AG10803 (cell line): ENCODE measurements around the gene ARHGEF6.

Experiments
- DNase-seq: peaks from one replicate; pipeline ENCODE4 v3.0.0; 2010; ENCODE audit warnings: low read depth
- H3K4me3 ChIP-seq: 2 replicates; pipeline ENCODE4 v1.5.1; 2011; ENCODE audit warnings: mild to moderate bottlenecking, low read length, control low read depth
- CTCF ChIP-seq: conservative IDR thresholded peaks from 2 replicates; pipeline ENCODE4 v1.5.1; 2011; ENCODE audit warnings: mild to moderate bottlenecking, low read length, control low read depth, inconsistent platforms

Gene ARHGEF6

GRCh38 chrX:136759968-136760367, 20.8 kb downstream of the ARHGEF6 start:
- no peak for TF ChIP-seq CTCF
- DNase-seq, result no peak
- H3K4me3 ChIP-seq, result no peak overlapping the region

GRCh38 chrX:136755411-136755810, 25.3 kb downstream of the ARHGEF6 start:
- H3K4me3 ChIP-seq, result no peak overlapping the region
- DNase-seq, result no peak
- TF ChIP-seq CTCF, result no peak

- DNase-seq, result peak; percentile 80
- no peak for TF ChIP-seq CTCF
Observed at GRCh38 chrX:136754651-136755050, 26.1 kb downstream of the ARHGEF6 start.

GRCh38 chrX:136752796-136753195, 27.9 kb downstream of the ARHGEF6 start:
- DNase-seq, result peak; percentile 32
- H3K4me3 ChIP-seq, result no peak overlapping the region
- TF ChIP-seq CTCF, result no peak

More at GRCh38 chrX:136754651-136755050, 26.1 kb downstream of the ARHGEF6 start:
- no peak overlapping the region for H3K4me3 ChIP-seq

GRCh38 chrX:136752346-136752745, 28.4 kb downstream of the ARHGEF6 start:
- DNase-seq, result no peak
- TF ChIP-seq CTCF, result no peak
- no peak overlapping the region for H3K4me3 ChIP-seq

GRCh38 chrX:136750364-136750763, 30.4 kb downstream of the ARHGEF6 start:
- no peak for TF ChIP-seq CTCF
- DNase-seq, result no peak
- no peak overlapping the region for H3K4me3 ChIP-seq

GRCh38 chrX:136747003-136747986, 33.4 kb downstream of the ARHGEF6 start:
- no peak for TF ChIP-seq CTCF
- DNase-seq, result no peak
- H3K4me3 ChIP-seq, result no peak overlapping the region
